IPS-18c (cell line): ENCODE measurements around the gene ITPR1.
"Not testable (repeated sequence)": the region's sequence is repeated elsewhere in the genome, so short reads cannot be mapped to it uniquely, and the experiment has no call there.

Source experiments
- H3K4me3 ChIP-seq: 2 replicates; pipeline ENCODE4 v1.7.0; 2013; ENCODE audit warnings: low read depth, mild to moderate bottlenecking, low read length, moderate library complexity; ENCODE audit not compliant: insufficient read depth
- H3K9me3 ChIP-seq: one replicate; pipeline ENCODE4 v1.6.1; 2013; ENCODE audit warnings: mild to moderate bottlenecking, low read length, moderate library complexity; ENCODE audit not compliant: control insufficient read depth, insufficient read depth

ITPR1 gene

DNA sequence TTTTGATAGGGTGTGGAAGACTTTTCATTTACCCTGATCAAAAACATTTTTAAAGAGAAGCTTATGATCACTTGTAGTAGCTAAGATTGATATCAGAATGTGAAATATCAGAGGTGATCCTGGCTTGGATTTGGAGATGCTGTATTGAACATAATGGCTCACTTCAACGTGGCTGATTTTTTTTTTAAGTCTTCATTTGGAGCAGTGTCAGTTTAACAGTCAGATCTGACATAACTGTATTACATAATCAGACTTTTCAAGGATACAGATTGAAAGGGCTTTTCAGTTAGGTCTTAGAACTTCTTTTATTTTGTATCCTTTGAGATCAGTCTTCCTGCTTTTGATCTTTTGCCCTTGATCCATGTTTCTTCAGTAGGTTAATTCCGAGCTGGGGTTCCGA lies 98.5 kb downstream of the ITPR1 start:
- Histone ChIP-seq H3K9me3 (peaks cover 2% of the 10 kb centered on the region), H3K4me3 (no peak overlapping the region)

DNA sequence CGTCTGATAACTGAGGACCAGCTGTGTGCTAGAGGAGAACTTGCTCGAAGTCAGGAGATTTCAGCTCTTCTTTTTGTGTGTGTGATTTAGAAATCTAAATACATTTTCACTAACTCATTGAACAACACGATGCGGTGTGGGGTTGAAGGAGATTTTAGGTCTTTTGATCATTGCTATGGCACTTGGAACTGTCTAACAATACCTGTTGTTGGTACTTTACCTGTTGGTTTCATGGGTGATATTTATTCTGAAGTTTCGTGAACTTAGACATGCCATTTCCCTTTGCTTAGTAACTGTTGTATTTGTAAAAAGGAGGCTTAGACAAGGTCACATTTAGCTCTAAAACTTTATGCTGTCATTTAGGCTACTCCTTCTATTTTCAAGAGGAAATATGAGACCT lies 99.9 kb downstream of the ITPR1 start:
- Histone ChIP-seq H3K4me3 (no peak overlapping the region), H3K9me3 (peaks cover 2% of the 10 kb centered on the region)

DNA sequence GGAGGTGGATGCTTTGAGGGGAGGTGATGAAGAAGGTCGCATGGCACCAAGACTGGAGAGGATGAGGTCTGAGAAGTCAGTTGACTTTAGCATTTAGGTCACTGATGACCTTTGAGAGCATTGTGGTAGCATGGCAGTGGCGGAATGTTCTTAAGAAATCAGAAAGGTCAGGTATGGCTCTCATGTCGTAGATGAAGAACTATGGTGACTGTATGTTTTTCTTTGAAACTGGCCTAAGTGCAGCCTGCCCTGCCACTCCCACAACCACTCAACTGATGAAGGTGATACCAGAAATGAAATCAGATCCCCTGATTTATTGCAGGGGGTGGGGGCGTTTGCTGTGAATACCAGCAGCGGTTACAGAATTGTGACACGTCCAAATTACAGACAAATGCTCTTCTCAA lies 102.6 kb downstream of the ITPR1 start:
- no peak overlapping the region for H3K4me3 ChIP-seq
- peaks cover 2% of the 10 kb centered on the region for H3K9me3 ChIP-seq

DNA sequence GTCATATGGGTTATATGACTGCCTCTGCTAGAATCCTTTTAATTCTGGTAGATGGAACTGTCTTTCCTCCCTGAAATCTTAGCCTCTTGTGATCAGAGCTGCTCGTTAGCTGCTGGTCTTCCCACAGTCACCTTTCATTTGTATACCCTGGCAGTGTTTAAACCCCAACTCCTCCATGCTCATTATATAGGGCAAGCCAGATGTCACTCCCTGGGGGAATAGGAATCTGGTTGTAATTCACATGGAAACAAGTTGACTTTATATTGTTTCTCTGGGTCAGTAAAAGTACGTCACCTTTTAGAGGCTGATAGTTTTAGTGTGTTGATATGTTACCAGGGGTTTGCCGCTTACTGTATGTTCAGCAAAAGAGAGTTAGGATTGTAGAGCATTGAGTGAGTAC lies 103.5 kb downstream of the ITPR1 start:
- no peak overlapping the region for H3K4me3 ChIP-seq
- H3K9me3 ChIP-seq, result peaks cover 2% of the 10 kb centered on the region

DNA sequence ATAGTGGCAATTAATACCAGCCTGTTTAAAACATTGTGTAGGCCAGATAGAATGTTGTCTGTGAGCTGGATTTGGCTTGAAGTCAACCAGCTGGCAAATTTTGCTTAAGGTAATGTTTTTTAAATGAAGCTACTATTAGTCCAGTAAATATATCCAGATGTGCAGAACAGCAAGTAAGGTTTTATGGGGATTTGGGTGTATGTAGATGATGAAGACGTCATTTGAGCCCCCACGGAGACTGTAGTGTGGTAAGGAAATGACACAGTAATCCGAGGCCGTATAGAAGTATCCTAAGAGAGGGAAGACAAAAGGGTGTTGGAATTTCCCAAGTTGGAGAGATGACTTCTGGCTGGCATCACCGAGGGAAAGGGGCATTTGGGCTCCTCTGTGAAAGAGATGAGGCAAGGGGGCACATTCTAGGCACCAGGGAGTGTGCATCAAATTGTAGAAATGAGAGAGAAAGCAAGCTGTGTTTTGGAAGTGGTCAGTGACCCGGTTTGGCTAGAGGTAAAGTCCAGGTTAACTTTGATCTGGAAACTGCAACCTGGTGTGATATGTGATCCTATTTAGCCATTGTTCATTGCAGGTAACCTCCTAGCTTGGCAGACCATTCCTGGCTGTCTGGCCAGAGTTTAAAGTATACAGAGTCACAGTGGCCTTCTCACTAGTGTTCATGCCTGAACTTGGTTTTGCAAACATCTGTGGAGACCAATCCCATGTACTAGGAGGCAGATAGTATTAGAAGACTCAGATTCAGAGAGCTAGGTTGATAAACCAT lies 104.2 kb downstream of the ITPR1 start:
- H3K4me3 ChIP-seq, result no peak overlapping the region
- H3K9me3 ChIP-seq, result peaks cover 2% of the 10 kb centered on the region

DNA sequence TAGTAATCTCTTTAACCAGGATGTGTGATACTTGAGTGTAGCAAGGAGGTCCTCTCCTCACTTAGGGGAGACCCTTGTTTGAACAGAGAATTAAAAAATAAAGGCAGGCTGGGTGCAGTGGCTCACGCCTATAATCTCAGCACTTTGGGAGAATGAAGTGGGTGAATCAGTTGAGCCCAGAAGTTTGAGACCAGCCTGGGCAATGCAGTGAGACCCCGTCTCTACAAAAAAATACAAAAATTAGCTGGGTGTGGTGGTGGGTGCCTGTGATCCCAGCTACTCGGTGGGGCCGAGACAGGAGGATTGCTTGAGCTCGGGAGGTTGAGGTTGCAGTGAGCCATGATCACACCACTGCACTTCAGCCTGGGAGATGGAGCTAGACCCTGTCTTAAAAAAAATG lies 105.1 kb downstream of the ITPR1 start:
- not testable (repeated sequence) for H3K4me3 ChIP-seq, H3K9me3 ChIP-seq

DNA sequence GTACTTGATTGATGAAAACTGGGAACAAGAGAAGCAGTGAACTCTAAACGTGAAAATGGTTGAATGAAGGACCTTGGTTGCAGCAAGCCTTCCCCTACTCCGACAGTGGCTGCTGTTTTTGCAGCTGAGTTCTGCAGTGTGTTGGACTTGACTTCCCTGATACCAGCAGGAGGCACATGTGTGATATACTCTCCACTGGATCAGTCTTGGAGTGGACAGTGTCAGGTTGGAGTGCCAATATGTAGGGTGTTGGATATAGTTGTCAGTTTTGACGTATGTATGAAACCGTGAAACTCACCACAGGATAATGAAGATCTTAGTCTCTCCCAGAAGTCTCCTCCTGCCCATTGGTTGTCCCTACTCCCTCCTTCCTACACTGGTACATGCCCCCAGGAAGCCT lies 106.5 kb downstream of the ITPR1 start:
- Histone ChIP-seq H3K4me3 (no peak overlapping the region), H3K9me3 (no peaks in the 10 kb centered on the region)

DNA sequence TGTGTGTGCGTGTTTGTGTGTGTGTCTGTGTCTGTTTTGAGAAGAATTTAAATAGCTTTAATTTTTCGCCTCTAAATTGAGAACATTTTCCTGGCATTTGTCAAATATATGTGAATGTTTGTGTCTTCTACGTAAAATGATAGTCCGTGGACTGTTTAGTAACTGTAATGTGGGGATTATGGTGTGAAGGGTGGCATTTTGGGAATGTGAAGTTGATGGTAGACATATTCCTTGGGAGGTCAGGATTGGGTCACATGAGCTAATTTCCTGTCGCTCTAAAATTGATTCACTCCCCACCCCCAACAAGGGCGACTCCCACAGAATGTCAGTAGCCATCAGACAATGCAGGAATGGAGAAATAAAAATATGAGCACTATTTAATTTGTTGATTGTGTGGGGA lies 107.3 kb downstream of the ITPR1 start:
- no peaks in the 10 kb centered on the region for H3K9me3 ChIP-seq
- no peak overlapping the region for H3K4me3 ChIP-seq

DNA sequence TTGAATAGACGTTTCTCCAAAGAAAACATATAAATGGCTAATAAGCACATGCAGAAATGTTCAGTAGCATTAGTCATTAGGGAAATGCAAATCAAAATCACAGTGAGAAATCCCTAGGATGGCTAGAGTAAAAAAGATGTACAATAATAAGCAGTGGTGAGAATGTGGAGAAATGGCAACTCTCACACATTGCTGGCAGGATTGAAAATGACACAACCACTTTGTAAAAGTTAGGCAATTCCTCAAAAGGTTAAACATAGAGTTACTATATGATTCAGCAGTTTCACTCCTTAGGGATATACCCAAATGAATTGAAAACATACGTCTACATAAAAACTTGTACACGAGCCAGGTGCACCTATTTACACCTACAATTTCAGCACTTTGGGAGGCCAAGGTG lies 108.7 kb downstream of the ITPR1 start:
- H3K9me3 ChIP-seq, result no peaks in the 10 kb centered on the region
- no peak overlapping the region for H3K4me3 ChIP-seq

DNA sequence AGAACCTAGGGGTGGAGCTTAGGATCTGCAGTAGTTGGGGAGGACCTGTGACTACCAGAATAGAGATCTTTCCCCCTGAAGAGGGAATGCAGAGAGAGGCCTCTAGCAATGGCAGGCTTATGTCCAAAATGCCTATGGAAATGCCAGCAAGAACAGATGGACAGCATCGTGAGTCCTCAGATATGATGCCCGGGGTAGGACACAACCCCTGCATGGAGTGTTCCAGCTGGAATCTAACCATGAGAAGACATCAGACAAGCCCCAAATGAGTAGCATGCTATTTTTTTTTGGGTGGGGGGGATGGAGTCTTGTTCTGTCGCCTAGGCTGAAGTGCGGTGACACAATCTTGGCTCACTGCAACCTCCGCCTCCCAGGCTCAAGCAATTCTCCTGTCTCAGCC lies 111.5 kb downstream of the ITPR1 start:
- H3K4me3 ChIP-seq, result no peak overlapping the region
- H3K9me3 ChIP-seq, result no peaks in the 10 kb centered on the region

DNA sequence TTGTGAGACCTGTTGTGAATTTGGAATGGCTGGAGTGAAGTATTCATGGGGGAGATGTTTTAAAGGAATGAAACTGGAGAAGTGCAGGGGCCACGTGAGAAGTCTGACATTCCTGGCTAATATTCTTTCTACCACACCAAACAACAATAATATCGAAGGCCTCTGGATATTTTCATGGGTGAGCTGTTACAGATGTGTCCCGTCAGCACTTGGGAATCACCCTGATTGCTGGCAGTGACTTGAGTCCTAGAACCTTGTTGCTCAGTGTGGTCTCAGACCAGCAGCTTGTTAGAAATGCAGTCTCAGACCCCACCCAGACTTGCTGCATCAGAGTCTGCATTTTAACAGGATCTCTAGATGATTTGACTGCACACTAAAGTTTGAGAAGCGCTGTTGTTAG lies 113.8 kb downstream of the ITPR1 start:
- no peak overlapping the region for H3K4me3 ChIP-seq
- no peaks in the 10 kb centered on the region for H3K9me3 ChIP-seq

DNA sequence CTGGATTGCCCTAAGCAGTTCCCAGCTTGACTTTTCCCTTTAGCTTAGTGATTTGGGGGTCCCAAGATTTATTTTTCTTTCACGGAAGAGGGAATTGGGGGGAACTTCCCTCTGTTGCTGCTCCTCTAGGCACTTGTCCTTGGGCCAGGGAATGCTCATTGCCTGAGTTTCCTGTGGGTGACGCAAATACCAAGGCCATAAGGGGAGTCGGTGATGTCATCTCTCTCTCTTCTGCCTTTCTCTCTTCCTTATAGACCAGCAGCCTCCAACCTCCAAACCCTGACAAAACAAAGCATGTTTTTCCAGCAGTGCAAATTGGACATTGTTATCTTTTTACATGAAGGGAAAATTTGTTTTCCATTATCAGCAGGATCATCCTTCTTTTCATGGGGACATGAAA lies 120.2 kb downstream of the ITPR1 start:
- no peaks in the 10 kb centered on the region for H3K9me3 ChIP-seq
- H3K4me3 ChIP-seq, result no peak overlapping the region

DNA sequence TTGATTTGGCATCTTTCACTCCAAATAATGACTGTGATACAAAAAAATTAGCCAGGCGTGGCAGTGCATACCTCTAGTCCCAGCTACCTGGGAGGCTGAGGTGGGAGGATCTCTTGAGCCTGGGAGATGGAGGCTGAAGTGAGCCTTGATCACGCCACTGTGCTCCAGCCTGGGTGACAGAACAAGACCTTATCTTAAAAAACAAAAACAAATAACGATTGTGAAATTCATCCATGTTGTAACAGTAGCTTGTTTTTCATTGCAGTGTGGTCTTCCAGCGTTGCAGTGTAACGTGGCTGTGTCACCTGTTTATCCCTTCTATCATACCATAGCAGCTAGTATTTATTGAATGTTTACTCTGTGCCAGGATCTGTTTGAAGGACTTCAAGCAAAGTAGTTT lies 120.9 kb downstream of the ITPR1 start:
- Histone ChIP-seq H3K4me3 (no peak overlapping the region), H3K9me3 (no peaks in the 10 kb centered on the region)

DNA sequence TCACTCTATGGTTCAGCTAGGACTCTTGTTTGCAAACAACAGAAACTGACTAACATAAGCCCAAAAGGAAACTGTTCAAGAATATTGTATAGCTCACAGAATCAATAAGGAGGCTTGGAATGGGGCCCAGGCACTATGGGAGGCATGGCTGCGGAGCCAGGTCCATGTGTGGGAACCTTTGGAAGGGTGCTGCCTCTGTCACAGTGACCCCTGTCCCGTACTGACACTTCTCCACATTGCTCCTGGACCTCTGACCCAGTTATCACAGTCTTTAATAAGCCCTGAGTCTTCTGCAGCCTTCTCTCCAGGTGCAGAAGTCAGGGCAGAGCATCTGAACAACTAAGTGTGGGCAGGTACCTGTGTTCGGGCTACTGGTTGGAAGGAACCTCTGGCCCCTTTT lies 121.8 kb downstream of the ITPR1 start:
- no peaks in the 10 kb centered on the region for H3K9me3 ChIP-seq
- no peak overlapping the region for H3K4me3 ChIP-seq

DNA sequence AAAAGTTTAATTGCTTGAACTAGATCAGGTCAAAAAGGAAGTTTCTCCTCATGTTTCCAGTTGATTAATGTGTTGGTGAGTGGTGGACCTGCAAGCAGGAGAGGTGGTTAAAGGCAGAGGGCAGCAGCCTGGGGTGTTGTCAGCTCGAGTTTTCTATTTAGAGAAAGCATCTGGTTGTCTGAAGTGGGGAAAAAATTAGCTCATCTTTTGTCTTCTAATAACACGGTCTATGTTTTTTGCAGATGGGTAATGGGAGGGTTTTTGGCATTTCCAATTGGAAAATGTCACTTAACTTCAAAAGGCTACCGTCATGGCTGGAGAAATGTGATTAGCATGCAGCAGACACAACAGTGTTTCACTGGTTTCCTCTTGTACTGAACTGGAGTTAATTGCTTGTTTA lies 122.6 kb downstream of the ITPR1 start:
- H3K9me3 ChIP-seq, result no peaks in the 10 kb centered on the region
- no peak overlapping the region for H3K4me3 ChIP-seq

DNA sequence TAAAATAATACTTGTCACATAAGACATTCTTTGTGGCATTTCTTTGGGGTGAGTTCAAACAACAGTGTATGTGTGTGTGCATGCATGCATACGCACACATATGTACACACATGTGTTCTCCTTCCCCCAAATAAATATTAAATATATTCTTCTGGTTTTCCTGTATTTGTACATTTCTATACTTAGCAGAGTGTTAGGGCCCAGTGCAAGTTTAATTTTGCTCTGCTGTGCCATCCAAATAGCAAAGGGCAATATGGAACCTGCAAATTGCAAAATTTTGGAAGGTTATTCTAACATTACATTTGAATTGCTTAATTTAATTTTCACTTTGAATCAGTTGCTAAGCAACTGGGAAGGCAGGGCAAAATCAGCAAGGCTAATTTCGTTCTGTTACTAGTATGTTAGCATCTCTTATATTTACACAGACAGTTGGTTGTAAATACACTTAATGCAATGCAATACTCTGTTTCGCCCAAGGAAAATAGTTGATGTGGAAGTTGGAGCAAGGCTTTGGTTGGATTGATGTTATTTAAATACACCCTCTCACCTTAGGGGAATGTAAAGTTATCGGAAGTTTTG lies 130.4 kb downstream of the ITPR1 start:
- Histone ChIP-seq H3K9me3 (no peaks in the 10 kb centered on the region), H3K4me3 (no peak overlapping the region)

DNA sequence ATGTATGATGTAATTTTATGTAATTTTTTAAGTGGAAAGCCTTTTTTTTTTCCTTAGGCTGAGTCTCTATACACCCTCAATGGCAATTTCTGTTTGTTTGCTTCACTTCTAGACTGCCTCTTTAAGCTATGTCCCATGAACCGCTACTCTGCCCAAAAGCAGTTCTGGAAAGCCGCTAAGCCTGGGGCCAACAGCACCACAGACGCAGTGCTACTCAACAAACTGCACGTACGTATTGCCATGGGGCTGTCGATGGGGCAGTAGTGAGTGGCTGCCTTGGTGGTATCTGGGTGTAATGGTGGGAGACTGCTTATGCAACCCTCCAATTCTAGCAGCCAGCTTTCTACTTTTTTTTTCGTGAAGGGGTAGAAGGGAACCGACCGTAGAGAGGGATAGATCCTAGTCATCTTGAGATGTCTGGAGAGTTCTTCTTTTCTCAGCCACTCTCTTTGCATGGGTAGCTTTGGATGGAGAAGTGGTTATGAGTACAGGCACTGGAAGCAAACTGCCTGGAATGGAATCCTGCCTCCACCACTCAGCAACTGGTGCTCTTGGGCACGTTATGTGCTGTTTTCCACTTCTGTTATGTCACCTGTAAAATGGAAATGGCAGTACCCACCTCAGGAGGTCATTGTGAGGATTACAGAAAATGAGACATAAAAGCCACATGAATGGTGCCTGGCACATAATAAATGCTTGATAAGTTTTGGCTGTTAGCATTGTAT lies 134.7 kb downstream of the ITPR1 start:
- H3K4me3 ChIP-seq, result no peak overlapping the region
- H3K9me3 ChIP-seq, result no peaks in the 10 kb centered on the region
